ENCODE data around the gene PAK2. TPM values are rescaled to one million over a fixed set of nuclear protein-coding genes. Genes with fewer than 3 reads are reported as not detected.

The PAK2 gene
- total and polyA plus RNA-seq, 2 of the 4 experiments (the other 2 are of a cell fraction) = 31.8 to 36.0 TPM

DNA sequence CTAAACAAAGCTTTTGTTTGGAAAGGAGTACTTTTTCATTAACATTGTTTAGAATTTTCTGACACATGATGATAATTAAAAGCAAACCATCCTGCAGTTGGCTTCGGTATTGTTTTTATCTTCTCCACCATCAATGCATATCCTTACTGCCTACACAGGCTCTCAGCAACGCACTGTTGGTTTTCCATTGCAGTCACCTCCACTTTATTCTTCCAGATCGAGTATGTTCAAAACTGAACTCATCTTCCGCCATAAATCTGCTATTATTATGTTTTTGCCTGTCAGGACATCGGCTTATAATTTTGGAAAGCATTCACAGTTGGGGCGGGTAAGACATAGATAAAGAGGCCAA is 127.5 kb downstream of the PAK2 start:
- Histone ChIP-seq H4K8ac (ENCODE audit: low read depth in 2 of 2, low read length in 2 of 2) (peak overlapping the region; percentile 99 to 100), H3K79me1 (ENCODE audit: low read depth in 1 of 2, low read length in 2 of 2) (peaks cover 3 to 26% of the 10 kb centered on the region in 2 experiments; a peak in 3 of 4 replicates), H3K23ac (ENCODE audit: low read depth, low read length) (peak overlapping the region; percentile 88; the same call in 1 of the 2 replicates), H3K56ac (ENCODE audit: extremely low read depth, insufficient read depth, low read length) (peak overlapping the region; percentile 83), H3K18ac (ENCODE audit: low read depth, low read length) (peak overlapping the region; percentile 70), H3K27me3 (ENCODE audit: control insufficient read depth, insufficient read depth, low read length) (no peaks in the 10 kb centered on the region), H2BK15ac (ENCODE audit: low read depth, low read length) (no peak overlapping the region), H3K36me3 (ENCODE audit: control insufficient read depth, insufficient read depth, low read length) (no peaks in the 10 kb centered on the region), H3K4ac (ENCODE audit: low read depth, low read length) (peak overlapping the region; percentile 88), H2AK5ac (ENCODE audit: low read depth, low read length) (no peak overlapping the region; the same call in 1 of the 2 replicates), H3K9me1 (ENCODE audit: insufficient read depth, low read length) (0 out of 2 replicates have a peak, but pooled peaks cover 3% of the 10 kb centered on the region), H2AFZ (replicated peaks; ENCODE audit: low read length, poor library complexity) (peak overlapping the region; percentile 93), H3K4me1 (ENCODE audit: control insufficient read depth, insufficient read depth, low read length) (peaks cover 4% of the 10 kb centered on the region), H4K91ac (ENCODE audit: insufficient read depth, low read depth, low read length) (peak overlapping the region; percentile 77; the same call in 1 of the 2 replicates), H3K27ac (ENCODE audit: insufficient read depth, low read length) (peak overlapping the region; percentile 96; the same call in 1 of the 2 replicates), H2AK9ac (replicated peaks; ENCODE audit: low read depth, low read length, poor library complexity) (peak overlapping the region; percentile 37), H4K5ac (ENCODE audit: low read depth, low read length) (peak overlapping the region; percentile 91), H3K4me3 (ENCODE audit: insufficient read depth, low read depth, low read length) (peak overlapping the region; percentile 92), H2BK5ac (ENCODE audit: low read depth, low read length, poor library complexity, severe bottlenecking) (peak overlapping the region; percentile 85), H3K4me2 (ENCODE audit: low read depth, low read length) (peak overlapping the region; percentile 92), H4K20me1 (ENCODE audit: insufficient read depth, low read length) (peaks cover 35% of the 10 kb centered on the region), H3K9me3 (ENCODE audit: control insufficient read depth, insufficient read depth, low read length) (no peaks in the 10 kb centered on the region), H2BK120ac (ENCODE audit: low read depth, low read length) (no peak overlapping the region), H2BK20ac (ENCODE audit: low read depth, low read length) (no peak overlapping the region), H3K9ac (ENCODE audit: low read depth, low read length) (peak overlapping the region; percentile 95), H3K14ac (replicated peaks; ENCODE audit: low read depth, low read length) (peak overlapping the region; percentile 96)
- dilution Hi-C loops (cut with HindIII; ENCODE audit: low sequenced_read_pairs, unreplicated experiment) (no loop called here), intact Hi-C loops (cut with micrococcal nuclease) (loop anchor here (1.0 to 5.0 kb wide), 2 partner anchors 8 to 75 kb away; partner anchors contain the start of gene NCBP2), in situ Hi-C loops (cut with MboI; ENCODE audit: low sequenced_read_pairs) (no loop called here)
- DNase-seq = no peak
- TF ChIP-seq, protein P1, sequence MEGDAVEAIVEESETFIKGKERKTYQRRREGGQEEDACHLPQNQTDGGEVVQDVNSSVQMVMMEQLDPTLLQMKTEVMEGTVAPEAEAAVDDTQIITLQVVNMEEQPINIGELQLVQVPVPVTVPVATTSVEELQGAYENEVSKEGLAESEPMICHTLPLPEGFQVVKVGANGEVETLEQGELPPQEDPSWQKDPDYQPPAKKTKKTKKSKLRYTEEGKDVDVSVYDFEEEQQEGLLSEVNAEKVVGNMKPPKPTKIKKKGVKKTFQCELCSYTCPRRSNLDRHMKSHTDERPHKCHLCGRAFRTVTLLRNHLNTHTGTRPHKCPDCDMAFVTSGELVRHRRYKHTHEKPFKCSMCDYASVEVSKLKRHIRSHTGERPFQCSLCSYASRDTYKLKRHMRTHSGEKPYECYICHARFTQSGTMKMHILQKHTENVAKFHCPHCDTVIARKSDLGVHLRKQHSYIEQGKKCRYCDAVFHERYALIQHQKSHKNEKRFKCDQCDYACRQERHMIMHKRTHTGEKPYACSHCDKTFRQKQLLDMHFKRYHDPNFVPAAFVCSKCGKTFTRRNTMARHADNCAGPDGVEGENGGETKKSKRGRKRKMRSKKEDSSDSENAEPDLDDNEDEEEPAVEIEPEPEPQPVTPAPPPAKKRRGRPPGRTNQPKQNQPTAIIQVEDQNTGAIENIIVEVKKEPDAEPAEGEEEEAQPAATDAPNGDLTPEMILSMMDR (conservative IDR thresholded peaks at IDR 0.05; ENCODE audit: low read depth, low read length) = no peak
- TF ChIP-seq MAFK (IDR thresholded peaks at IDR 0.05; ENCODE audit: low read depth, low read length) (no peak), SMC3 (IDR thresholded peaks at IDR 0.05; ENCODE audit: low read depth, low read length) (no peak), NFE2L2 (IDR thresholded peaks at IDR 0.05; ENCODE audit: low read depth, low read length) (no peak), MAZ (IDR thresholded peaks at IDR 0.05; ENCODE audit: borderline replicate concordance, low read depth, low read length) (no peak), FOS (IDR thresholded peaks at IDR 0.05; ENCODE audit: low read depth, low read length) (no peak)
- TF ChIP-seq, protein P2, sequence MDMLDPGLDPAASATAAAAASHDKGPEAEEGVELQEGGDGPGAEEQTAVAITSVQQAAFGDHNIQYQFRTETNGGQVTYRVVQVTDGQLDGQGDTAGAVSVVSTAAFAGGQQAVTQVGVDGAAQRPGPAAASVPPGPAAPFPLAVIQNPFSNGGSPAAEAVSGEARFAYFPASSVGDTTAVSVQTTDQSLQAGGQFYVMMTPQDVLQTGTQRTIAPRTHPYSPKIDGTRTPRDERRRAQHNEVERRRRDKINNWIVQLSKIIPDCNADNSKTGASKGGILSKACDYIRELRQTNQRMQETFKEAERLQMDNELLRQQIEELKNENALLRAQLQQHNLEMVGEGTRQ (IDR thresholded peaks at IDR 0.05; ENCODE audit: low read depth, low read length) = no peak
- CTCF ChIA-PET = no interaction called here
- ATAC-seq (ENCODE audit: low read depth) = no peak
- BruUV-seq (replicated peaks) = TSS peak; percentile 84
- POLR2A ChIA-PET (ENCODE audit: unreplicated experiment) = no interaction called here
- no CpG with 5 or more reads among the region's 6 CpGs for WGBS, 2 experiments (ENCODE audit: extremely low coverage in 2 of 2, insufficient read length in 1 of 2)
